ENCODE measurements around the gene ATF7.

DNA sequence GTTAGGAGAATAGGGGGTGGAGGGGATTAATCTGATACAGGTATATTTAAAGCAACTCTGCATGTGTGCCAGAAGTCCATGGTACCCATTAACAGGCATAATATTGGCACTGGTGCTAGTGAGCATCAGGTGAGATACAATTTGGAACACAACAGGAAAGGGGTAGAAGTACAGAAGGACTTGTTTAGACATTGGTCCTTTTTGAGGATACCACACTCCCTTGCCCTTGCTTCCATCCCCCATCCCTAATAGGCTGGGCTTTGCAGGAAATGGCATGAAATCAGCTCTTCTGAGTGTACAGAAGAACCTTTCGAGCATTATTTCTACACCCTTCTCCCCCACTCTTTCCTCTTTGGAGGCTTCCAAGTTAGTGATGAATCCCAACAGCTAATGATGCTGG lies 157.9 kb downstream of the ATF7 start:
- TF ChIP-seq, protein P1, sequence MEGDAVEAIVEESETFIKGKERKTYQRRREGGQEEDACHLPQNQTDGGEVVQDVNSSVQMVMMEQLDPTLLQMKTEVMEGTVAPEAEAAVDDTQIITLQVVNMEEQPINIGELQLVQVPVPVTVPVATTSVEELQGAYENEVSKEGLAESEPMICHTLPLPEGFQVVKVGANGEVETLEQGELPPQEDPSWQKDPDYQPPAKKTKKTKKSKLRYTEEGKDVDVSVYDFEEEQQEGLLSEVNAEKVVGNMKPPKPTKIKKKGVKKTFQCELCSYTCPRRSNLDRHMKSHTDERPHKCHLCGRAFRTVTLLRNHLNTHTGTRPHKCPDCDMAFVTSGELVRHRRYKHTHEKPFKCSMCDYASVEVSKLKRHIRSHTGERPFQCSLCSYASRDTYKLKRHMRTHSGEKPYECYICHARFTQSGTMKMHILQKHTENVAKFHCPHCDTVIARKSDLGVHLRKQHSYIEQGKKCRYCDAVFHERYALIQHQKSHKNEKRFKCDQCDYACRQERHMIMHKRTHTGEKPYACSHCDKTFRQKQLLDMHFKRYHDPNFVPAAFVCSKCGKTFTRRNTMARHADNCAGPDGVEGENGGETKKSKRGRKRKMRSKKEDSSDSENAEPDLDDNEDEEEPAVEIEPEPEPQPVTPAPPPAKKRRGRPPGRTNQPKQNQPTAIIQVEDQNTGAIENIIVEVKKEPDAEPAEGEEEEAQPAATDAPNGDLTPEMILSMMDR (IDR thresholded peaks at IDR 0.05), result no peak
- TF ChIP-seq POLR2A (IDR thresholded peaks at IDR 0.05), result no peak
